OCI-LY7 (cell line): ENCODE results near the gene CHD9. TPM values are rescaled to one million over a fixed set of nuclear protein-coding genes. Genes with fewer than 3 reads are reported as not detected.

Source experiments
- BruUV-seq: library from RNA; stranded (reverse); fragments of 400-500 nt; replicated peaks from 2 replicates; lab custom pipeline; 2021; lab: Mats Ljungman, UMichigan
- CTCF ChIA-PET: fragments of 300-600 bp; sonication (Branson Sonifier 250); formaldehyde crosslinking; loops from one replicate; lab custom pipeline; 2022; ENCODE audit warnings: antibody characterized with exemption; ENCODE audit not compliant: unreplicated experiment; lab: Charles Lee
- POLR2A ChIA-PET: fragments of 300-600 bp; sonication (Branson Sonifier 250); formaldehyde crosslinking; loops from one replicate; lab custom pipeline; 2022; ENCODE audit warnings: antibody characterized with exemption; lab: Charles Lee
- DNase-seq: peaks from one replicate; pipeline ENCODE4 v3.0.0-alpha.2; 2015; ENCODE audit warnings: low spot score
- H2AFZ ChIP-seq: fragments of 200-600 bp; sonication (generic), shearing (Covaris generic); 2 replicates; pipeline ENCODE4 v1.6.1; 2014; ENCODE audit warnings: mild to moderate bottlenecking, antibody characterized with exemption, low read length, moderate library complexity
- H3K27ac ChIP-seq: fragments of 200-600 bp; sonication (generic); 2 replicates; pipeline ENCODE4 v1.5.1; 2014; ENCODE audit warnings: mixed run types, low read depth, mild to moderate bottlenecking, moderate library complexity, low read length, inconsistent platforms; ENCODE audit not compliant: poor library complexity, severe bottlenecking
- H3K36me3 ChIP-seq: fragments of 200-600 bp; sonication (generic); 2 replicates; pipeline ENCODE4 v1.6.1; 2014; ENCODE audit warnings: mild to moderate bottlenecking, antibody characterized with exemption, low read length, moderate library complexity, mixed read lengths; ENCODE audit not compliant: insufficient read depth
- H3K4me1 ChIP-seq: fragments of 200-600 bp; sonication (generic); 2 replicates; pipeline ENCODE4 v1.5.1; 2014; ENCODE audit warnings: mild to moderate bottlenecking, low read length; ENCODE audit not compliant: insufficient read depth, poor library complexity, severe bottlenecking
- H3K4me2 ChIP-seq: fragments of 200-600 bp; sonication (generic); 2 replicates; pipeline ENCODE4 v1.6.1; 2014; ENCODE audit warnings: mild to moderate bottlenecking, low read length
- H3K4me3 ChIP-seq: fragments of 200-600 bp; sonication (generic); 2 replicates; pipeline ENCODE4 v1.5.1; 2014; ENCODE audit warnings: mild to moderate bottlenecking, low read depth, low read length; ENCODE audit not compliant: poor library complexity, severe bottlenecking
- H3K79me2 ChIP-seq: fragments of 200-600 bp; sonication (generic); 2 replicates; pipeline ENCODE4 v1.6.1; 2016; ENCODE audit warnings: low read depth, mild to moderate bottlenecking, low read length, moderate library complexity, mixed read lengths; ENCODE audit not compliant: insufficient read depth
- H3K9me2 ChIP-seq: fragments of 200-600 bp; sonication (generic); 2 replicates; pipeline ENCODE4 v1.6.1; 2016; ENCODE audit warnings: mild to moderate bottlenecking, low read length, mixed read lengths; ENCODE audit not compliant: insufficient read depth
- H3K9me3 ChIP-seq: fragments of 200-600 bp; sonication (generic); 2 replicates; pipeline ENCODE4 v1.6.1; 2014; ENCODE audit warnings: mild to moderate bottlenecking, mixed run types, low read length, mixed read lengths
- H4K20me1 ChIP-seq: fragments of 200-600 bp; sonication (generic); 2 replicates; pipeline ENCODE4 v1.6.1; 2014; ENCODE audit warnings: mild to moderate bottlenecking, antibody characterized with exemption, low read length, moderate library complexity, mixed read lengths; ENCODE audit not compliant: insufficient read depth
- CTCF ChIP-seq: fragments of 200-600 bp; sonication (generic); conservative IDR thresholded peaks from 2 replicates; pipeline ENCODE4 v1.5.1; 2014; ENCODE audit warnings: mild to moderate bottlenecking, antibody characterized with exemption, low read length, moderate library complexity, mixed read lengths
- EZH2phosphoT487 ChIP-seq: fragments of 200-600 bp; sonication (generic); IDR thresholded peaks from 2 replicates; pipeline ENCODE4 v1.6.1; 2018; ENCODE audit warnings: low read depth, borderline replicate concordance, mild to moderate bottlenecking, mixed run types, antibody characterized with exemption, low read length, moderate library complexity, mixed read lengths
- intact Hi-C: fragments of 100-400 bp; cut with micrococcal nuclease; formaldehyde crosslinking; loops from one replicate; pipeline ENCODE4 v1.10.0; 2022; ENCODE audit not compliant: unreplicated experiment
- total RNA-seq, 2 experiments: library from RNA; depleted of rRNA in 1 of 2; stranded (reverse); fragments of >200 nt in 1 of 2; shearing (Covaris generic) in 1 of 2; gene quantifications; 2 replicates each; pipeline ENCODE4 v1.2.3, GENCODE V29; 2014 to 2022

CHD9 gene
- total RNA-seq, 2 experiments from 2014 or later: 52.6 to 85.9 TPM

- H3K36me3 ChIP-seq: peaks cover 86% of the 10 kb centered on the region
- H3K9me2 ChIP-seq: no peaks in the 10 kb centered on the region
- H4K20me1 ChIP-seq: peaks cover 4% of the 10 kb centered on the region; the same call in 1 of the 2 replicates
- TF ChIP-seq CTCF (no peak), EZH2phosphoT487 (no peak)
- H3K9me3 ChIP-seq: no peaks in the 10 kb centered on the region
- H3K4me3 ChIP-seq: no peak overlapping the region
- ChIA-PET POLR2A (interaction anchor here (0.6 kb wide), 1 partner anchor 39 kb away, joined by 4 read pairs; no protein-coding TSS in a partner anchor), CTCF (no interaction called here)
- no TSS peak for BruUV-seq
- H3K4me2 ChIP-seq: no peak overlapping the region
- DNase-seq: no peak
- H2AFZ ChIP-seq: no peak overlapping the region
- no peaks in the 10 kb centered on the region for H3K4me1 ChIP-seq
- no peak overlapping the region for H3K27ac ChIP-seq
- no peaks in the 10 kb centered on the region for H3K79me2 ChIP-seq
- intact Hi-C loops: no loop called here
Measured at GRCh38 chr16:53304334-53304733, 249.5 kb downstream of the CHD9 start.

GRCh38 chr16:53305743-53306142 lies 251.0 kb downstream of the CHD9 start:
- no peaks in the 10 kb centered on the region for H3K9me2 ChIP-seq
- POLR2A ChIA-PET: interaction anchor here (0.5 to 0.6 kb wide), 2 partner anchors 23 to 636 kb away, joined by 3 to 4 read pairs; no protein-coding TSS in a partner anchor
- H3K36me3 ChIP-seq: peaks cover 87% of the 10 kb centered on the region
- H4K20me1 ChIP-seq: peaks cover 4% of the 10 kb centered on the region; the same call in 1 of the 2 replicates
- TF ChIP-seq EZH2phosphoT487 (no peak), CTCF (no peak)
- no peaks in the 10 kb centered on the region for H3K79me2 ChIP-seq
- no peaks in the 10 kb centered on the region for H3K4me1 ChIP-seq
- H3K4me2 ChIP-seq: no peak overlapping the region
- H2AFZ ChIP-seq: no peak overlapping the region
- no peaks in the 10 kb centered on the region for H3K9me3 ChIP-seq
- no peak overlapping the region for H3K27ac ChIP-seq
- BruUV-seq: no TSS peak
- H3K4me3 ChIP-seq: no peak overlapping the region
- intact Hi-C loops: no loop called here
- no peak for DNase-seq
- CTCF ChIA-PET: no interaction called here

- CTCF ChIA-PET: no interaction called here
- no peak overlapping the region for H3K4me3 ChIP-seq
- no peak overlapping the region for H3K27ac ChIP-seq
- peaks cover 94% of the 10 kb centered on the region for H3K36me3 ChIP-seq
- no peak for DNase-seq
- POLR2A ChIA-PET: interaction anchor here (0.7 kb wide), 1 partner anchor 138 kb away, joined by 3 read pairs; no protein-coding TSS in a partner anchor
- peaks cover 4% of the 10 kb centered on the region; the same call in 1 of the 2 replicates for H4K20me1 ChIP-seq
- H3K4me2 ChIP-seq: no peak overlapping the region
- no peaks in the 10 kb centered on the region for H3K4me1 ChIP-seq
- no peak for TF ChIP-seq EZH2phosphoT487
- TF ChIP-seq CTCF: no peak
- H3K9me3 ChIP-seq: no peaks in the 10 kb centered on the region
- no peaks in the 10 kb centered on the region for H3K9me2 ChIP-seq
- no TSS peak for BruUV-seq
- H3K79me2 ChIP-seq: no peaks in the 10 kb centered on the region
- no peak overlapping the region for H2AFZ ChIP-seq
- intact Hi-C loops: no loop called here
Measured at GRCh38 chr16:53309457-53309856, 254.7 kb downstream of the CHD9 start.
